Uterus (tissue), 4 donors: ENCODE data around the gene RNF215. TPM values are rescaled to one million over a fixed set of nuclear protein-coding genes. Genes with fewer than 3 reads are reported as not detected.

Experiments
- DNase-seq, 2 donors: peaks; one replicate each; pipeline ENCODE4 v3.0.0-alpha.2; 2019 to 2020
- H3K27ac ChIP-seq, 2 donors: fragments of 200-600 bp; sonication (generic); 1 replicate in 1 of 2; 2 replicates in 1 of 2; pipeline ENCODE4 v1.5.1; 2016 to 2018
- H3K27me3 ChIP-seq, 2 donors: fragments of 200-600 bp; sonication (generic); one replicate each; pipeline ENCODE4 v1.5.1; 2018 to 2019; ENCODE audit warnings: control low read depth in 1 of 2
- H3K36me3 ChIP-seq, 2 donors: fragments of 200-600 bp; sonication (generic); one replicate each; pipeline ENCODE4 v1.5.1; 2019; ENCODE audit warnings: control low read depth in 1 of 2
- H3K4me1 ChIP-seq, 2 donors: fragments of 200-600 bp; sonication (generic); one replicate each; pipeline ENCODE4 v1.5.1; 2018 to 2019; ENCODE audit warnings: control low read depth in 1 of 2
- H3K4me3 ChIP-seq, 2 donors: fragments of 200-600 bp; sonication (generic); 1 replicate in 1 of 2; 2 replicates in 1 of 2; pipeline ENCODE4 v1.5.1; 2018 to 2019; ENCODE audit warnings: mild to moderate bottlenecking in 1 of 2
- H3K9me3 ChIP-seq, 2 donors: fragments of 200-600 bp; sonication (generic); one replicate each; pipeline ENCODE4 v1.5.1; 2019; ENCODE audit warnings: control low read depth in 1 of 2
- POLR2A ChIP-seq, 2 donors: fragments of 450-650 bp; IDR thresholded peaks; one replicate each; pipeline ENCODE4 v1.6.1; 2016; ENCODE audit warnings: antibody characterized with exemption in 2 of 2, mild to moderate bottlenecking in 1 of 2, moderate library complexity in 1 of 2
- intact Hi-C: fragments of 100-400 bp; cut with DNase I; formaldehyde crosslinking; loops from one replicate; pipeline ENCODE4 v1.15.1; 2023; ENCODE audit warnings: low total_unique reads
- total RNA-seq, 4 donors: library from RNA; depleted of rRNA in 3 of 4; stranded (reverse); fragments of >200 nt in 3 of 4; gene quantifications; one replicate each; pipeline versions ENCODE4 v1.1.0 to v1.2.4, GENCODE V29; 2014 to 2023
- TF ChIP-seq, protein P1 (sequence below), 4 experiments: fragments of 200-600 bp in 2 of 4; fragments of 450-650 bp in 2 of 4; sonication (generic) in 2 of 4; IDR thresholded peaks; one replicate each; pipeline ENCODE4 v1.5.1; 2016 to 2019; ENCODE audit warnings: antibody characterized with exemption in 4 of 4, mild to moderate bottlenecking in 2 of 4, moderate library complexity in 1 of 4
- donor health status: DM: yes; HTN: yes; CAD: no.

The RNF215 gene
- total RNA-seq, 4 donors from 2014 or later = 8.2 to 25.9 (median 18.9) TPM

DNA sequence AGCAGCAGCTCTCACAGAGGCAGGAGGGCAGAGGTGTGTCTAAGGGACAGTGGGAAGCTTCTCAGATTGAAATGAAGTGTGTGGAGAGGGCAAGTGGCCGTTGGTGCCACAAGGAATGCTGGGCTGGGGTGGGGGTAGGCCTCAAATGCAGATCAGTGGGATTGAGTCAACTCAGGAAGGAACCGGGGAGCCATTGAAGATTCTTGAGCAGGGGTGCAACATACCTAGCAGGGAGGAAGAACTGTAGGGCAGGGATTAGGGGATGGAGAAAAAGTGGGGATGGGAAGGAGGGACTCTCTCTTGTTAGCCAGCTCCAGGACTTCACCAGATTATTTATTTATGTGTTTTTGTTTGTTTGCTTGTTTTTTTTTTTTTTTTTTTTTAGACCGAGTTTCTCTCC lies 6.7 kb upstream of the RNF215 start:
- TF ChIP-seq POLR2A (IDR thresholded peaks at IDR 0.05) = no peak
- TF ChIP-seq, protein P1, sequence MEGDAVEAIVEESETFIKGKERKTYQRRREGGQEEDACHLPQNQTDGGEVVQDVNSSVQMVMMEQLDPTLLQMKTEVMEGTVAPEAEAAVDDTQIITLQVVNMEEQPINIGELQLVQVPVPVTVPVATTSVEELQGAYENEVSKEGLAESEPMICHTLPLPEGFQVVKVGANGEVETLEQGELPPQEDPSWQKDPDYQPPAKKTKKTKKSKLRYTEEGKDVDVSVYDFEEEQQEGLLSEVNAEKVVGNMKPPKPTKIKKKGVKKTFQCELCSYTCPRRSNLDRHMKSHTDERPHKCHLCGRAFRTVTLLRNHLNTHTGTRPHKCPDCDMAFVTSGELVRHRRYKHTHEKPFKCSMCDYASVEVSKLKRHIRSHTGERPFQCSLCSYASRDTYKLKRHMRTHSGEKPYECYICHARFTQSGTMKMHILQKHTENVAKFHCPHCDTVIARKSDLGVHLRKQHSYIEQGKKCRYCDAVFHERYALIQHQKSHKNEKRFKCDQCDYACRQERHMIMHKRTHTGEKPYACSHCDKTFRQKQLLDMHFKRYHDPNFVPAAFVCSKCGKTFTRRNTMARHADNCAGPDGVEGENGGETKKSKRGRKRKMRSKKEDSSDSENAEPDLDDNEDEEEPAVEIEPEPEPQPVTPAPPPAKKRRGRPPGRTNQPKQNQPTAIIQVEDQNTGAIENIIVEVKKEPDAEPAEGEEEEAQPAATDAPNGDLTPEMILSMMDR (IDR thresholded peaks at IDR 0.05) = no peak
- Histone ChIP-seq H3K36me3 (no peaks in the 10 kb centered on the region), H3K9me3 (no peaks in the 10 kb centered on the region), H3K27ac (no peak overlapping the region), H3K4me1 (no peaks in the 10 kb centered on the region), H3K4me3 (no peak overlapping the region), H3K27me3 (no peaks in the 10 kb centered on the region)
- intact Hi-C loops = no loop called here
- DNase-seq = no peak

DNA sequence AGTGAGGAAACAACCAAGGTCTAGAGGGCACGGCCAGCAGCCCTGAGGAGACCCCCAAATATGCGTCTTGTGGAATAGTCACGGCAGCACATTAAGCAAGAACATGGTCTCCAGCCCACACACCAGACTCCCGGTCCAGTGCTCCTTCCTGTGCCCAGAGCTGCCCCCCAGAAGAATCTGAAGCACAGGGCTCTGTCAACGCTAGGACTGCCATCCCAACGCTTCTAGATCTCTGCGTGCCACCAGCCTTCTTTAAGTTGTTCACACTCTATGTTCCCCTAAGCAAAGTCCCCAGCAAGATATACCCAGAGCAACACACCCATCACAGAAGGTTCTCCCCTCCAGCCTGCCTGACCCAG lies 6.1 kb upstream of the RNF215 start:
- Histone ChIP-seq H3K4me1 (no peaks in the 10 kb centered on the region), H3K4me3 (no peak overlapping the region), H3K36me3 (no peaks in the 10 kb centered on the region), H3K27me3 (no peaks in the 10 kb centered on the region), H3K27ac (no peak overlapping the region), H3K9me3 (no peaks in the 10 kb centered on the region)
- DNase-seq = no peak
- intact Hi-C loops = no loop called here
- no peak for TF ChIP-seq POLR2A (IDR thresholded peaks at IDR 0.05)
- TF ChIP-seq, protein P1 (IDR thresholded peaks at IDR 0.05) = no peak

DNA sequence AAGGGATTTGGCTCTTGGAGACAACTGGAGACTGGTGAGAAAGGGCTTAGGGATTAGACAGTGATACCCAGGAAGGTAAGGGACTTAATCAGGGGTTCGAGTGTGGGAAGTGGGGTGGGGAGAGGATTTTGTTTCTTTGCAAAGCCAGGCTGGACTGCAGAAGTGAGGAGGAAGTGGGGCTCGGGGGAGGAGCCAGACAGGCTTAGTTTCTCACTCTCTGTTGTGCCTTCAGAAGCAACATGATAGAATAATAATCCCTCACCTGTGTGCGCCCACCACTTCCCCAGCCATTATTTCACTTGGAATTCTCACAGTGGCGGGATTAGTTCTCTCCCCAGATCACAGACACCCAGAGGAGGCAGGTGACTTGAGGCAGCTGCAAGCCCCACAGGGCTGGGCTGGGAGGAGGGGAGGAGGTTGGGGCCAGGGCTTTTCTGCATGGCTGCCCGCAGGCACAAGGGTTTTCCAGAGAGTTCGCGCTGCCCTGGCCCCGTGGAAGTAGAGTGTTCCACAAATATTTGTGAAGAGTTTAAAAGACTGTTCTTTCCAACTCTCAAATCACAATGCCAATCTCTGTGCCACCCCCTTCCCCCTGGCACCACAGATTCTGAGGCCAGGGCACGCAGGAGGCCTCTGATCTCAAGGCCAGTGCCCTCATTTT lies 5.6 kb upstream of the RNF215 start:
- intact Hi-C loops = no loop called here
- H3K4me3 ChIP-seq = no peak overlapping the region
- H3K36me3 ChIP-seq = no peaks in the 10 kb centered on the region
- H3K4me1 ChIP-seq = no peaks in the 10 kb centered on the region
- DNase-seq = no peak
- TF ChIP-seq, protein P1 (IDR thresholded peaks at IDR 0.05) = no peak
- no peak for TF ChIP-seq POLR2A (IDR thresholded peaks at IDR 0.05)
- H3K27ac ChIP-seq = no peak overlapping the region
- no peaks in the 10 kb centered on the region for H3K9me3 ChIP-seq
- H3K27me3 ChIP-seq = no peaks in the 10 kb centered on the region

DNA sequence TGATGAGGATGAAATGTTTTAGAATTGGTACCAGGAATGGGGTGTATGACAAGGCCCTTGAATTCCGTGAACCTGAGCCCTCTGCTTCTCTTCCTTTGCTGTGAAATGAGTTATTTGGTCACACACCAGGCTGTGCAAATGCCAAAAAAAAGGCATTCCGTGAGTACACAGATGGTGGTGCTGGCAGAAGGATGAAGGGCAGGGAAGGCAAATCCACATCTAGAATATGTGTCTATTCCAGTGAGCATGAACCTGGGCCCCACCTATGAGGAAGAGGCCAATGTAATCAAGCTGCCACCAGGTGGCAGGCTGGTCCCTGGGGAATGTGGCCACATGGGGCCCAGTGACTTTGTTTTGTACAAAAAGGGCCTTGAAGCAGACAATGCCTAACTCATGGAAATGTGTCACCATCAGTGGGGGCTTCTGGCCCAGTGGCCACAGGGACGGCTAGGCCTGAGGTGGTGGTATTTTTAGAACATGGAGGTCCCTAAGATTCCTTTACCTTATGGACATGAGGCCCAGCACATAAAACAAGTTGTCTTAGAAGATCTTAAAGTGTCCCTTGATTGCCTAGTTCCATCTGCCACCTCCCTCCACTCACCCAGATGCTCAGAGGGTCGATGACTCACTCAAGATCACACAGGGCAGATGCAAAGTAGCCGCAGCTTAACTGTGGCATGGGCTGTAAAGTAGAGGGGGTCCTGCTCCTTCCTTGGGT lies 3.9 kb upstream of the RNF215 start:
- peaks cover 0 to under 1% of the 10 kb centered on the region in 2 donors for H3K4me1 ChIP-seq
- no peaks in the 10 kb centered on the region for H3K36me3 ChIP-seq
- H3K4me3 ChIP-seq = no peak overlapping the region
- peak in 1 of 2 donors; percentile 37 for DNase-seq
- no peaks in the 10 kb centered on the region for H3K27me3 ChIP-seq
- TF ChIP-seq POLR2A (IDR thresholded peaks at IDR 0.05) = no peak
- TF ChIP-seq, protein P1 (IDR thresholded peaks at IDR 0.05) = peak; percentile 17 to 66 (median 52)
- intact Hi-C loops = no loop called here
- H3K27ac ChIP-seq = no peak overlapping the region
- H3K9me3 ChIP-seq = no peaks in the 10 kb centered on the region

DNA sequence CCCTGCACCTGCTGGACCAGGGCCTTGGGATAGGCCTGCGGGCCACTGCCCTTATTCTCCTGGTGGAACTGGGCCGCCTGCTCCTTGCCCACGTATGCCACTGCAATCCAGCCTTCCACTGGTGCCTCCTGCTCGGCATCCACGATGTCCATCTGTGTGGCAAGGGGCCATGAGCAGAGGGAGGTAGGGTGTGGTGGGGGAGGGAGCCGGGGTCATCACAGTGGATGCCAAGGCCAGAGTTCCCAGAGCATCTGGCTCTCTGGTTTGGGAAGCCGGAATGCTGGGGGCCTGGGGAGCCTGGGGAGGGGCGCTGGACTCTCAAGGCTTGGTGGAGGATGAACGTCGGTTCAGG lies 627 bp downstream of the RNF215 start:
- TF ChIP-seq, protein P1 (IDR thresholded peaks at IDR 0.05) = no peak
- TF ChIP-seq POLR2A (IDR thresholded peaks at IDR 0.05) = no peak
- H3K4me1 ChIP-seq = peaks cover 0 to 4% of the 10 kb centered on the region in 2 donors
- H3K27ac ChIP-seq = peak overlapping the region; percentile 83 to 86
- H3K36me3 ChIP-seq = no peaks in the 10 kb centered on the region
- intact Hi-C loops = loop anchor here (5.0 kb wide), 2 partner anchors 99 to 124 kb away; partner anchors contain the start of gene CASTOR1
- peak in 1 of 2 donors; percentile 45 for DNase-seq
- H3K27me3 ChIP-seq = no peaks in the 10 kb centered on the region
- H3K4me3 ChIP-seq = peak overlapping the region; percentile 46 to 66
- H3K9me3 ChIP-seq = no peaks in the 10 kb centered on the region
